ENCODE data around the gene CASTOR2. TPM values are rescaled to one million over a fixed set of nuclear protein-coding genes. Genes with fewer than 3 reads are reported as not detected.

The CASTOR2 gene
- total RNA-seq (2022; extraction: Qiagen RNA extraction), result 2.5 to 4.5 TPM (median 3.3 TPM) in 5 replicates

DNA sequence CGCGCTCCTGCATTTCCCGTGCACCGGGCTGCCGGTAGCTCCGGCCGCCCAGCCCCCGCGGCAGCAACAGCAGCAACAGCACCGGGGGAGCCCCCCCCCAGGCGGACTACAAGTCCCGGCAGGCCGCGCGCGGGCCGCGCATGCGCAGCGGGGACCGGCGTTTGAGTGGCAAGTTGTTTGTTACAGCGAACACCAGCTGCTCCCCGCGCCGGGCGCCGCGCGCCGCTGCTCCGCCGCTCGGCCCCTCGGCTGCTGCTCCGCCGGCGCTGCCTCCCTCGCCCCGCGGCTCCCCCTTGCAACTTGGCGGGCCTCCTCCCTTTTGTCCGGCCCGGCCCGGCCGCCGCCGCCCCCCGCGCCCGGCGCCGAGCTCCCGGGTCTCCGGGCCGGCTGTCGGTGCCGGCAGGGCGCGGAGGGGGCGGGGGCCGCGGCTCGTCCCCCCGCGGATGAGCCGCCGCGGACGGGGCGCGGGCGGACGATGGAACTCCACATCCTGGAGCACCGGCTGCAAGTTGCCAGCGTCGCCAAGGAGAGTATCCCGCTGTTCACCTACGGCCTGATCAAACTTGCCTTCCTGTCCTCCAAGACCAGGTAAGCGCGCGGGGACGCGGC lies at the start of gene CASTOR2:
CASTOR2 (plus strand) TSS at position 195 of the 609 bp plus-strand sequence; CDS start at position 476, 281 bp downstream.

Other genes starting within 250 kb of the CASTOR2 start
- gene NCF1, start 190.7 kb upstream of the CASTOR2 start, total RNA-seq (2022; extraction: Qiagen RNA extraction), result 0.13 to 0.26 TPM (median 0.23 TPM) in 4 of 5 replicates, not detected in the other
- gene GTF2IRD2, start 113.1 kb upstream of the CASTOR2 start, total RNA-seq (2022; extraction: Qiagen RNA extraction), result 3.8 to 9.1 TPM (median 5.7 TPM) in 5 replicates
- gene RCC1L, start 109.1 kb downstream of the CASTOR2 start, total RNA-seq (2022; extraction: Qiagen RNA extraction), result 57.6 to 69.3 TPM (median 65.1 TPM) in 5 replicates
- gene GTF2IRD2B, start 127.9 kb downstream of the CASTOR2 start, total RNA-seq (2022; extraction: Qiagen RNA extraction), result 6.6 to 15.1 TPM (median 11.0 TPM) in 5 replicates

Data from A549 treated with Mapracorat at 1 μM for 4 hours (cell line).